ENCODE measurements around the gene MED17. TPM values are rescaled to one million over a fixed set of nuclear protein-coding genes. Genes with fewer than 3 reads are reported as not detected.

The MED17 gene
- total RNA-seq, 3 donors from 2014 or later, result 22.3 to 33.8 (median 29.6) TPM

DNA sequence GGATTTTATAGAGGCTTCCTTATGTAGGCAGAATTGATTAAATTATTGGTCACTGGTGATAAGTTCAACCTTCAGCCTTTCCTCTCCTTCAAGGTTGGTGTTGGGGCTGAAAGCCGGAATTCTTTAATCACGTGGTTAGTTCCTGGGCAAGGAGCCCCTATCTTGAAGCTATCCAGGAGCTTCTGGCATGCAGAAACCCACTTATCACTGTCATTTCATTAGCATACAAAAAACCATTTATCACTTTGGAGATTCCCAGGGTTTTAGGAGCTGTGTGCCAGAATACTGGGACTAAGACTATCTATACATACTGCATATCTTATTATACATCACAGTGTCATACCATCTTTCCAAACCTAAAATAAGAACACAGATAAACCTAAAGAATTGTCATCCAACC, 18.5 kb upstream of the MED17 start:
- H3K36me3 ChIP-seq (ENCODE audit: low read depth), result peaks cover 5% of the 10 kb centered on the region
- H3K9me3 ChIP-seq, result no peaks in the 10 kb centered on the region
- H3K4me3 ChIP-seq, result no peak overlapping the region
- no peak for ATAC-seq
- DNase-seq, result no peak
- TF ChIP-seq, protein P1, sequence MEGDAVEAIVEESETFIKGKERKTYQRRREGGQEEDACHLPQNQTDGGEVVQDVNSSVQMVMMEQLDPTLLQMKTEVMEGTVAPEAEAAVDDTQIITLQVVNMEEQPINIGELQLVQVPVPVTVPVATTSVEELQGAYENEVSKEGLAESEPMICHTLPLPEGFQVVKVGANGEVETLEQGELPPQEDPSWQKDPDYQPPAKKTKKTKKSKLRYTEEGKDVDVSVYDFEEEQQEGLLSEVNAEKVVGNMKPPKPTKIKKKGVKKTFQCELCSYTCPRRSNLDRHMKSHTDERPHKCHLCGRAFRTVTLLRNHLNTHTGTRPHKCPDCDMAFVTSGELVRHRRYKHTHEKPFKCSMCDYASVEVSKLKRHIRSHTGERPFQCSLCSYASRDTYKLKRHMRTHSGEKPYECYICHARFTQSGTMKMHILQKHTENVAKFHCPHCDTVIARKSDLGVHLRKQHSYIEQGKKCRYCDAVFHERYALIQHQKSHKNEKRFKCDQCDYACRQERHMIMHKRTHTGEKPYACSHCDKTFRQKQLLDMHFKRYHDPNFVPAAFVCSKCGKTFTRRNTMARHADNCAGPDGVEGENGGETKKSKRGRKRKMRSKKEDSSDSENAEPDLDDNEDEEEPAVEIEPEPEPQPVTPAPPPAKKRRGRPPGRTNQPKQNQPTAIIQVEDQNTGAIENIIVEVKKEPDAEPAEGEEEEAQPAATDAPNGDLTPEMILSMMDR (IDR thresholded peaks at IDR 0.05), result no peak
- intact Hi-C loops (cut with DNase I, micrococcal nuclease), result no loop called here
- H3K4me1 ChIP-seq (ENCODE audit: low read depth), result no peaks in the 10 kb centered on the region

DNA sequence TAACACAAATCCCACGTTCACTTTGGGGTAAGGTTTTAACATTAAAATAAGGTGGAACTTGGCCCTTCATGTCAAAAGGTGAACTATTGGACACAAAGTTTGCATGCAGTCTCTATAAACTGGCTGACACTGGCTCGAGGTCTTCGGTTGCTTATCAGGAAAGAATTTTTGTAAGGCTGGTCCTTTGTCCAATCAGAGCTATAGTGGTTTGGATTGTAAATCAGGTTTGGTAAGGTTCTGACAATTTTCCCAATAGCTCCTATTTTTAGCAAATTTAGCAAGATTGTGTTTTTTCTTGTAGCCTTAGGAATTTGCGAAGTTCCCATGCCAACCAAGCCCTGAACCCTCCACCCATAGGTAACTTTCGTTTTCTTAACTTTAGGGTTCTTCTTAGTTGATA, 17.6 kb upstream of the MED17 start:
- Histone ChIP-seq H3K9me3 (no peaks in the 10 kb centered on the region), H3K4me3 (no peak overlapping the region), H3K4me1 (ENCODE audit: low read depth) (no peaks in the 10 kb centered on the region), H3K36me3 (ENCODE audit: low read depth) (peaks cover 5% of the 10 kb centered on the region)
- ATAC-seq, result no peak
- TF ChIP-seq, protein P1 (IDR thresholded peaks at IDR 0.05), result no peak
- no peak for DNase-seq
- intact Hi-C loops (cut with DNase I, micrococcal nuclease), result no loop called here

DNA sequence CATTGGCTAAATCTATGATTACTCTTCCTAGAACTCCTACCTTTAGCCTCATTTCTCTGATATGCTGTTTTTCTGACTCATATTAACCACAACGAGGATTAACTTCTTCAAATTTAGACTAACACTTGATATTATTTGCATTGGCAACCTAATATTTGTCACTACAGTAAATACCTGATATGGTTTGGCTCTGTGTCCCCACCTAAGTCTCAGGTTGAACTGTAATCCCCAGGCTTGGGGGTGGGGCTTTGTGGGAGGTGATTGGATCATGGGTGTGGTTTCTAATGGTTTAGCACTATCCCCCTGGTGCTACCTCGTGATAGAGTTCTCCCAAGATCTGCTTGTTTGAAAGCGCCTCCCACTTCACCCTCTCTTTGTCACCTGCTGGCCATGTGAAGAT, 17.1 kb upstream of the MED17 start:
- DNase-seq, result no peak
- H3K9me3 ChIP-seq, result no peaks in the 10 kb centered on the region
- intact Hi-C loops (cut with DNase I, micrococcal nuclease), result no loop called here
- TF ChIP-seq, protein P1 (IDR thresholded peaks at IDR 0.05), result no peak
- no peak overlapping the region for H3K4me3 ChIP-seq
- no peaks in the 10 kb centered on the region for H3K4me1 ChIP-seq (ENCODE audit: low read depth)
- ATAC-seq, result no peak
- peaks cover under 1% of the 10 kb centered on the region for H3K36me3 ChIP-seq (ENCODE audit: low read depth)

DNA sequence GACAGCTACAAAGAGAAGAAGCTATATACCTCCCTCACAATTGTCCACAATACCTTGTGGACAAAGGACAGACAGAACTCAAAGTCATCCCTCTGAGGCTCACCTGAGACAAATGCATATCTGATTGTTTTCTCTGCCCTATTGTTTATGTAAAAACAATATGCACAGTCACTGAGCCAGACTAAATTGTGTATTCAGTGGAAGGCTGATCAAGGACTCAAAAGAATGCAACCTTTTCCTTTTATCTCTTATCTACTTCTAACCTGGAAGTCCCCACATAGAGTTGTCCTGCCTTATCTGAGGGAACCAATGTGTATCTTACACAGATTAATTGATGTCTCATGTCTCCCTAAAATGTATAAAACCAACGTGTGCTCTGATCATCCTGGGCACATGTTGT, 13.9 kb upstream of the MED17 start:
- H3K36me3 ChIP-seq (ENCODE audit: low read depth), result no peaks in the 10 kb centered on the region
- intact Hi-C loops (cut with DNase I, micrococcal nuclease), result no loop called here
- TF ChIP-seq, protein P1 (IDR thresholded peaks at IDR 0.05), result no peak
- no peak overlapping the region for H3K4me3 ChIP-seq
- DNase-seq, result no peak
- no peak for ATAC-seq
- H3K9me3 ChIP-seq, result no peaks in the 10 kb centered on the region
- no peaks in the 10 kb centered on the region for H3K4me1 ChIP-seq (ENCODE audit: low read depth)

DNA sequence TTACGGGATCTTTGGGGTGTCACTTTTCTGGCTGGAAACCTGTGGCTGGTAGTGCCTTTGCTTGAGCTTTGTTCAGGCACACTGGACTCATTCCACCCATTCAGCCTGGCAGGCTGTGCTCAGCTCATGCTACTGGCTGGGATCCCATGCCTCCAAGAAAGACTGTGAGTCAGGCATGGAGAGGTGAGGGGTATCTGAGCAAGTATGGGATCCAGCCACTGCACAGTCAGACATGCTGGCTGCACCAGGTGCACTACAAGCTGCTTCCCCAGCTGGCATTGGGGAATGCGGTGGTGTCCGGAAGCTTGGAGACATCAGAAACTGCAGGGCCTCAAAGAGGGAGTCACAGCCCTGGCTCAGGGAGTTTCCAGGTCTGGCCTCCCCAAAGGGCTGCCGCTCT, 12.0 kb upstream of the MED17 start:
- intact Hi-C loops (cut with DNase I, micrococcal nuclease), result no loop called here
- no peak for ATAC-seq
- TF ChIP-seq, protein P1 (IDR thresholded peaks at IDR 0.05), result no peak

DNA sequence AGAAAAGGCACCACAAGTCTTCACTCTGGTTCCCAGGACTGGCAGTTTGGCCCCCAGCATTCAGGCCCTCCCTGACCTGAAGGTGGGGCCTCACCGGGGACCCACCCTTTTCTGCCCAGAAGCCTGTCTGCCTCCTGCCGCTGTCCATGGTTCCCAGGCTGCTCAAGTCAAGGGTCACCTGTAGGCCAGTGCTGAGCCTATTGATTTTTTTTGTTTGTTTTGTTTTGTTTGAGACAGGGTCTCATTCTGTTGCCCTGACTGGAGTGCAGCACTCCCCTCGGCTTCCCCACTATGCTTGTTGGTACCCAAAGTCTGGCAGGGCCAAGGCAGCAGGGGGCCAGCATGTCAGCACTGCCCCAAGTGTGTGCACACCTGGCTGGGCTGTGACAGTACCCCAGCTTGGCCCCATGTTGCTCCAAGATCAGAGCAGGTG, 11.0 kb upstream of the MED17 start:
- DNase-seq (no peak), ATAC-seq (no peak)
- Histone ChIP-seq H3K9me3 (no peaks in the 10 kb centered on the region), H3K4me1 (ENCODE audit: low read depth) (no peaks in the 10 kb centered on the region), H3K4me3 (no peak overlapping the region), H3K36me3 (ENCODE audit: low read depth) (no peaks in the 10 kb centered on the region)
- TF ChIP-seq, protein P1 (IDR thresholded peaks at IDR 0.05), result no peak
- intact Hi-C loops (cut with DNase I, micrococcal nuclease), result no loop called here

More for the DNA sequence above, 12.0 kb upstream of the MED17 start:
- no peaks in the 10 kb centered on the region for H3K4me1 ChIP-seq (ENCODE audit: low read depth)
- H3K9me3 ChIP-seq, result no peaks in the 10 kb centered on the region
- H3K36me3 ChIP-seq (ENCODE audit: low read depth), result no peaks in the 10 kb centered on the region
- no peak for DNase-seq
- H3K4me3 ChIP-seq, result no peak overlapping the region
